SK-N-DZ (cell line): ENCODE results near the gene ISM2.

Experiments used
- DNase-seq: peaks from one replicate; pipeline ENCODE4 v3.0.0-alpha.2; 2015; ENCODE audit warnings: low spot score

ISM2 gene

DNA sequence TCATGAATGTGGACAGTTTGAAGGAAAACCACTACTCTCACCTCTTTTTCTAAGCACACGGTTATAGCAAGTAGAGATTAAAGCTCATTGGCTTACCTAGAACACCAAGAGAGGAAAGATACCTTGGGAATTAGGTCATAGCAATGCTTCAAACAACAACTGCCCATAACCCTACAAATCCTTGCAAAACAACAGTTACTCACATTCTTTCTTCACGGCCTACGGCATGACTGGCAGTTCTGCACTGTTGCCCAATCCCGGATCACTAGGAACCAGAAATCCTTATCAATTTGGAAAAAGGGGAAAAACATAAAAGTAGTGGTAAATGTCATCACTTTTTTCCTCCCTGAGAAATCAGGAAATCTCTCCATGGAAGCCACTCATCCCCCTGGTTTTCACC is 9.6 kb upstream of the ISM2 start:
- DNase-seq: no peak

DNA sequence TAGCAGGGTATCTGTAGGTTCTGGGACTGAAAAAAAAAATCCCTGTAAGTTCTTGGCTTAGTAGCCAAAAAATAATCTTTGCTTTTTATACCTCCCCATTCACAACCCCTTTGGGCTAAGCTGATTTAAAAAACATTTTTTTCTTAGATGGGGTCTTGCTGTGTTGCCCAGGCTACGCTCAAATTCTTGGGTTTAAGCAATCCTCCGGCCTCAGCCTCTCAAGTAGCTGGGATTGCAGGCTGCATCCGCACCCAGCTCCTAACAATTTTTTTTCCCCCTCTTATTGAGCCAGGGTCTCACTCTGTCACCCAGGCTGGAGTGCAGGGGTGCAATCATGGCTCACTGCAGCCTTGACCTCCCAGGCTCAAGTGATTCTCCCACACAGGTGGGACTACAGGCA is 9.1 kb upstream of the ISM2 start:
- DNase-seq: no peak

- DNase-seq: no peak
Measured at GRCh38 chr14:77505031-77505430, 6.4 kb upstream of the ISM2 start.

GRCh38 chr14:77503138-77503537 is 4.5 kb upstream of the ISM2 start:
- DNase-seq: no peak

- DNase-seq: no peak
Measured at GRCh38 chr14:77502109-77502782, 3.6 kb upstream of the ISM2 start.

- no peak for DNase-seq
Measured at GRCh38 chr14:77498984-77499527, 440 bp upstream of the ISM2 start.

DNA sequence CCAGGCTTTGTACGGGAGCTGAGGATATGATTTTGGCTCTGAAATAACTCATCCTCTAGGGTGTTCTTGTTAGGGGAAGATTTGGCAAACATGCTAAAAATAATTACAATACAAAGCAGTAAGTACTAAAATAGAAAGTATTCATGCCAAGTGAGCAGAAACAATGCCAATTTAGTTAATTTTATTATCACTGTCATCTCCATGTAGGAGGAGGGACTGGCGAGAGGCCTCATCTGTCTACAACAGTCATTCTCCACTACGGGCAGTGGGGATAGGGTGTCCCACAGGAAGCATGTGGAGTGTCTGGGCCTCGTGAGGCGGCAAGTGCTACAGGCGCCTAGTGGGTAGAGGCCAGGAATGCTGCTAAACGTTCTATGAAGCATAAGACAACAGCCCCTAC is 3.3 kb downstream of the ISM2 start:
- no peak for DNase-seq

DNA sequence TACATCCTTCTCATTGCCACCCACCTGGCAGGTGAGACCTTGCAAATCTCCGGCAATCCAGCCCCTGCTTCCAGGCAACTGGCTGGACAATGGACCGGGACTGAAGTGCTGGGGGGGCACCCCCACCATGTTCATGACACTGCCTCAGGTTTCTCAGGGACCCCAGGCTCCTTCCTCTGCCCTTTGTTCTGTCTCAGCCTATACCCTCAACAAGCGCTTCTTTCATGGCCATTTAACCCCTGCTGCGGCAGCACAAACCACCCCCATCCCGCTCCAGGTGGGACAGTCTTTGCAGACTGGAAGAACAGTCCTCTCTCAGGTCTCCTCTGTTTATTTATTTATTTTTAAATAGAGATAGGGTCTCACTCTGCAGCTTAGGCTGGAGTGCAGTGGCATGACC is 7.6 kb downstream of the ISM2 start:
- no peak for DNase-seq

DNA sequence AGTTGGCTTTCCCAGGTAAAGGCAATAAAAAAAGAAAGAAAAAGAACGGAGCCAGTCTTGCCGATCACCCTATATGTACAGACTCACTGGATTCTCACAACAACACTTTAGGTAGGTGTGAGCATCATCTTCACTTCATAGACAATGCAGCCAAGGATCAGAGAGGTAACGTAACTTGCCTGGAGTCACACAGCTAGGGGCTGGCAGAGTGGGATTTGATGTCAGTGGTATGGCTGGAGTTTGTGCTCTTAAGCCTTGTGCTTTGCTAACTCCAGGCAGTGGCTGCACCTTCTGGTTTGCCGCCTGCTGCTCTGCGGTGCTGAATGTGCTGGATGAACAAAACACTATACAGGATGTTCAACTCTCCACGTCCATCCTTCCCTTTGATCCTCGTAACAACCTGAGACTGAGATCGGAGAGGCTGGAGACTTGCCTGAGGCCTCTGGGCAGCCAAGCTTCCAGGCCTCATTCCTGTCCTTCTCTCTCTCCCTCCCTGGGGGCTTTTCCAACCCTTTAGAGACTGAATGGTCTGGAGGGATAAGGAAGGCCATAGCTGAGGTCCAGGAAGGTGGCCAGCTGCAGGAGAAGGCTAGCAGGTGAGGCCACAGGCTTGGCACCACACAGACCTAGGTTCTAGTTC is 8.1 kb downstream of the ISM2 start:
- no peak for DNase-seq

DNA sequence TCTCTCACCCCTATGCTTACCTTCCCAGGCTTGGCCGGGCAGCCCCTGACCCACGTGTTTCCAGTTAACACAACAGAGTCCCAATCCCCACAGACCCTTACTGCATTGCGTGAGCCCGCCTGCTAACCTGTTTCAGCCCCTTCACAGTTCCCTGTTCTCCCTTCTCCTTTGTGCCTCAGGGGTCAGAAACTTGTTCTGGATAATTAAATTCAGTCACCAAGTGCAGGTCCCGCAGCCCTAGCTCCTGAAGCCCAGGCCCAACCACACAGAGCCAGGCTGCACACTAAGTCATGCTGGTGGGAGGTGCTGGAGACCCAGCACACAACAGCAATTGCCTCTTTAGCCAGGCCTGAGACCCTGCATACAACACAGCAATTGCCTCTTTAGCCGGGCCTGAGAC is 9.6 kb downstream of the ISM2 start:
- DNase-seq: no peak

GRCh38 chr14:77488558-77488957 is 10.1 kb downstream of the ISM2 start:
- no peak for DNase-seq

GRCh38 chr14:77485901-77486678 is 12.5 kb downstream of the ISM2 start:
- no peak for DNase-seq

DNA sequence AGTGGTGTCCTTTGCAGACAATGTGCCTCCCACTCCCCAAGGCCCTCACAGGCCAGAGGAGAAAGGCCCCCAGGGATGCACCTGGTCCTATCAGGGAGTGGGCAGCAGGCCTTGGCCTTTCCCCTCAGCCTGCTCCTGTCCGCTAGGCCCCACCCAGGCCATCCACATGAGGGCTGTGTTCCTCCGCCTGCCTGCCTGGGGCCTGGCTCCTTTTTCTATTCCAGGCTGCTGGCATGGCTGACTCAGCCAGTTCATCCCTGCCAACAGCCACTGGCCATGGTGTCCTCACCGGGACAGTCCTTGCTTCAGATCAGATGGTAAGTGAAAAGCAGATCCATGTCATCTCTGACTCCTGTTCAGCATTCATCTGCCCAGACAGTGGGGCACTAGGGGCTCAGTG is 13.4 kb downstream of the ISM2 start:
- DNase-seq: no peak

DNA sequence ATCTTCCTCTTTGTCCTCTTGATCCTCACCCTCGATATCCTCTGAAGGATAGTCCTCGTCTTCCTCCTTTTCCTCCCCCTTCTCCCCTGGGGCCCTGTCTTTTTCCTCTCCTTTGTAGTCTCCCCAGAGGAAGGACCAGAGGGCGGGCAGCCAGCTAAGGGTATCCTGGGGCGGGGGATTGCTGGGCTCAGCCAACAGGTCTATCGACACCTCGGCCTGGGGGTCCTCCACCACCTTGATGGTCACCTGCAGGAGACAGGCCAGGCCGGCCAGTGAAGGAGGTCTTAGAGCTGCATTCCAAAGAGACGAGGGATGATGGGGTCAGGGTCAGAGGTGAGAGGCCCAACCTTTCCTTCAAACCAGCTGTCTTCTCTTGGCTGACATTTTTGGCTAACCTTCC is 16.2 kb downstream of the ISM2 start:
- DNase-seq: no peak

GRCh38 chr14:77478796-77479195 is 19.8 kb downstream of the ISM2 start:
- no peak for DNase-seq

- DNase-seq: no peak
Measured at GRCh38 chr14:77478029-77478428, 20.6 kb downstream of the ISM2 start.

DNA sequence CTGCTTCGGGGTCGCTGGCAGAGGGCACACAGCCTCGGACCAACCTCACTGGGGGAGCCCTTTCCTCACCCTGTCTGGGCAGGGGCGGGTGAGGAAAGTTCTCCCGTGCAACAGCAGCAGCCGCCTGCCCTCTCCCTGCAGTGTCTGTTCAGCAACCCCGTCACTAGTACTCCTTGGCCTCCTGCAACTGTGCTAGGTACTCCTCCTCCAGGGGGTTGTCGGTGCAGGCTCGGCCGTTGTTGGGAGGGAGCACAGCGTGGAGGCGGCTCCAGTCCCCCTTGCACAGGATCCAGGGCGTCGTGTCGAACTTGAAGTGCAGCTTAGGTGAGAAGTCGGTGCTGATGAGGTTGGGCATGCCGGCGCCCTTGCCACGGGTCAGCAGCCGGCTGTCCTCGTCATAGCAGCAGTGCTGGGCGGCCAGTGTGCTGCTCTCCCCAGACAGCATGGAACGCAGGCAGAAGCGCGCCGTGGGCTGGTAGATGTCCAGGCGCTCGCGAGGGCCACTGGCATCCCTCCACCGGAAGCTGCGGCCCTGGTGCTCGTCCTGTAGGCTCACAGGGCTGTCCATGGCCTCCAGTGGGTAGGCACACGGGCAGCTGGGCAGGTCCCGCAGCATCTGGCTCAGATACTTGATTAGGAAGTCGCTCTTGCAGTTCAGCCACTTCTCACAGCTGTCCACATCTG is 23.0 kb downstream of the ISM2 start:
- no peak for DNase-seq

- DNase-seq: no peak
Measured at GRCh38 chr14:77474479-77475177, 24.0 kb downstream of the ISM2 start.

GRCh38 chr14:77473921-77474320 is 24.7 kb downstream of the ISM2 start:
- DNase-seq: no peak

GRCh38 chr14:77470224-77470870 is 28.3 kb downstream of the ISM2 start:
- DNase-seq: no peak

DNA sequence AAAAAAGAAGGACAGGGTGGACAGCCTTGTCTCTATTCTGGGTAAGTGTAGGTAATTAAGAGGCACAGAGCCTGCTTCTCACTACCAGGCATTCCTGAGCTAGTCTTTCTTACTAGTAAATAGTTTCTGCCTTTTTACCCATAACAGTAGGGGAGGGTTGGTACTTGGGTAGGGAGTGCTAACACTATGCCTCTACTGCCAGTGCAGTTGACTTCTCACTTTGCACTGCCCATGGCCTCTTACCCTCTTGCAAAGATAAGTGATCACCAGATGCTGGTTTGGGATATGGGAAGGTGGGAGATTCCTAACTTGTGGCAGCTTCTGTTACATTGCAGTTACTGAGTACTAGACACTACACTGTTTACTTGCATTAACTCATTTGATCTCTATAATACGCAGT is 29.1 kb downstream of the ISM2 start:
- no peak for DNase-seq
